ENCODE measurements around the gene OR2A12. TPM values are rescaled to one million over a fixed set of nuclear protein-coding genes. Genes with fewer than 3 reads are reported as not detected.
"Not testable (repeated sequence)": the region's sequence is repeated elsewhere in the genome, so short reads cannot be mapped to it uniquely, and the experiment has no call there.

The OR2A12 gene
- total RNA-seq, 1 donor from 2014 or later, result not detected

- DNase-seq (ENCODE audit: low spot score), result no peak
Measured at GRCh38 chr7:144118341-144118740, 32.3 kb downstream of the OR2A12 start.

- no peak for DNase-seq (ENCODE audit: low spot score)
Measured at GRCh38 chr7:144122876-144123275, 36.8 kb downstream of the OR2A12 start, which contains the start of gene OR2A14. Gene OR2A14 (plus strand): TSS chr7:144123176. CDS start chr7:144129113, 5,937 bp downstream.

GRCh38 chr7:144127714-144128334, 41.7 kb downstream of the OR2A12 start:
- DNase-seq (ENCODE audit: low spot score), result no peak

- DNase-seq (ENCODE audit: low spot score), result not testable (repeated sequence)
Measured at GRCh38 chr7:144129601-144130000, 43.5 kb downstream of the OR2A12 start.

GRCh38 chr7:144130730-144131129, 44.7 kb downstream of the OR2A12 start:
- no peak for DNase-seq (ENCODE audit: low spot score)

- no peak for DNase-seq (ENCODE audit: low spot score)
Measured at GRCh38 chr7:144132262-144132661, 46.2 kb downstream of the OR2A12 start.

GRCh38 chr7:144133307-144133706, 47.2 kb downstream of the OR2A12 start:
- DNase-seq (ENCODE audit: low spot score), result no peak

GRCh38 chr7:144134116-144134515, 48.0 kb downstream of the OR2A12 start:
- no peak for DNase-seq (ENCODE audit: low spot score)

- no peak for DNase-seq (ENCODE audit: low spot score)
Measured at GRCh38 chr7:144137501-144137900, 51.4 kb downstream of the OR2A12 start.

GRCh38 chr7:144142187-144142586, 56.1 kb downstream of the OR2A12 start:
- DNase-seq (ENCODE audit: low spot score), result no peak

- no peak for DNase-seq (ENCODE audit: low spot score)
Measured at GRCh38 chr7:144144426-144144825, 58.3 kb downstream of the OR2A12 start.

GRCh38 chr7:144148224-144148827, 62.2 kb downstream of the OR2A12 start:
- DNase-seq (ENCODE audit: low spot score), result no peak

Other genes starting within 250 kb of the OR2A12 start
- 50.8 TPM for gene TCAF1, start 184.1 kb upstream of the OR2A12 start, total RNA-seq
- not detected for gene OR2F2, start 151.0 kb upstream of the OR2A12 start, total RNA-seq
- gene OR2F1, start 131.4 kb upstream of the OR2A12 start, total RNA-seq, result not detected
- gene OR6B1, start 86.0 kb upstream of the OR2A12 start, total RNA-seq, result not detected
- not detected for gene OR2A5, start 37.3 kb upstream of the OR2A12 start, total RNA-seq
- not detected for gene OR2A25, start 16.5 kb upstream of the OR2A12 start, total RNA-seq
- not detected for gene OR2A2, start 23.3 kb downstream of the OR2A12 start, total RNA-seq
- gene OR2A14, start 36.9 kb downstream of the OR2A12 start, total RNA-seq, result not detected
- 0.58 TPM for gene CTAGE4, start 97.2 kb downstream of the OR2A12 start, total RNA-seq
- 7.2 TPM for gene ARHGEF35, start 109.6 kb downstream of the OR2A12 start, total RNA-seq
- gene OR2A42, start 153.3 kb downstream of the OR2A12 start, total RNA-seq, result not detected
- 3.8 TPM for gene OR2A7, start 178.5 kb downstream of the OR2A12 start, total RNA-seq
- gene CTAGE8, start 183.0 kb downstream of the OR2A12 start, total RNA-seq, result 0.71 TPM
- 0.16 TPM for gene OR2A1, start 226.1 kb downstream of the OR2A12 start, total RNA-seq

Measured in mesenteric fat pad (tissue), 1 donor.